PFSK-1 (cell line): ENCODE data around the gene ELF2.

Experiments
- POLR2AphosphoS5 ChIP-seq: IDR thresholded peaks from 2 replicates; pipeline ENCODE4 v1.6.1; 2012; ENCODE audit warnings: low read depth, mild to moderate bottlenecking, control low read depth, low read length, moderate library complexity
- TAF1 ChIP-seq: IDR thresholded peaks from 2 replicates; pipeline ENCODE4 v1.6.1; 2012; ENCODE audit warnings: low read length, control low read depth, borderline replicate concordance; ENCODE audit not compliant: insufficient read depth

- TF ChIP-seq POLR2AphosphoS5 (no peak), TAF1 (no peak)
Measured at GRCh38 chr4:139154134-139154421, 22.9 kb downstream of the ELF2 start.
